C4-2B (cell line): ENCODE results near the gene FGB.

Experiments used
- ZFX ChIP-seq: fragments of 450-650 bp; IDR thresholded peaks from 2 replicates; pipeline ENCODE4 v1.6.1; 2017
- TF ChIP-seq, protein P1 (sequence below): fragments of 450-650 bp; conservative IDR thresholded peaks from 2 replicates; pipeline ENCODE4 v1.5.1; 2017; ENCODE audit warnings: mild to moderate bottlenecking

DNA sequence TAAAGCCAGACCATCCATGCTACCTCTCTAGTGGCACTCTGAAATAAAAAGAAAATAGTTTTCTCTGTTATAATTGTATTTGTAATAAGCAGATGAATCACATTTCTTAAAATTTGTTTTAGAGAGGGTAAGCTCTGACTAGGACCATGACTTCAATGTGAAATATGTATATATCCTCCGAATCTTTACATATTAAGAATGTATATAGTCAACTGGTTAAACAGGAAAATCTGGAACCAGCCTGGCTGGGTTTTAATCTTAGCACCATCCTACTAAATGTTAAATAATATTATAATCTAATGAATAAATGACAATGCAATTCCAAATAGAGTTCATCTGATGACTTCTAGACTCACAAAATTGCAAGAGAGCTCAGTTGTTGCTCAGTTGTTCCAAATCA, 1.5 kb downstream of the FGB start:
- TF ChIP-seq, protein P1, sequence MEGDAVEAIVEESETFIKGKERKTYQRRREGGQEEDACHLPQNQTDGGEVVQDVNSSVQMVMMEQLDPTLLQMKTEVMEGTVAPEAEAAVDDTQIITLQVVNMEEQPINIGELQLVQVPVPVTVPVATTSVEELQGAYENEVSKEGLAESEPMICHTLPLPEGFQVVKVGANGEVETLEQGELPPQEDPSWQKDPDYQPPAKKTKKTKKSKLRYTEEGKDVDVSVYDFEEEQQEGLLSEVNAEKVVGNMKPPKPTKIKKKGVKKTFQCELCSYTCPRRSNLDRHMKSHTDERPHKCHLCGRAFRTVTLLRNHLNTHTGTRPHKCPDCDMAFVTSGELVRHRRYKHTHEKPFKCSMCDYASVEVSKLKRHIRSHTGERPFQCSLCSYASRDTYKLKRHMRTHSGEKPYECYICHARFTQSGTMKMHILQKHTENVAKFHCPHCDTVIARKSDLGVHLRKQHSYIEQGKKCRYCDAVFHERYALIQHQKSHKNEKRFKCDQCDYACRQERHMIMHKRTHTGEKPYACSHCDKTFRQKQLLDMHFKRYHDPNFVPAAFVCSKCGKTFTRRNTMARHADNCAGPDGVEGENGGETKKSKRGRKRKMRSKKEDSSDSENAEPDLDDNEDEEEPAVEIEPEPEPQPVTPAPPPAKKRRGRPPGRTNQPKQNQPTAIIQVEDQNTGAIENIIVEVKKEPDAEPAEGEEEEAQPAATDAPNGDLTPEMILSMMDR: no peak
- no peak for TF ChIP-seq ZFX
